ENCODE results near the gene PTPRN2.
A peak's percentile ranks its signal among the peaks of the same experiment; 100 is the strongest.

- TF ChIP-seq ZNF274 (IDR thresholded peaks at IDR 0.05; ENCODE audit: low read depth, low read length) (no peak), POLR2A (IDR thresholded peaks at IDR 0.05; ENCODE audit: borderline replicate concordance, extremely low read depth, insufficient read depth, insufficient read length) (no peak), RAD21 (IDR thresholded peaks at IDR 0.05; ENCODE audit: low read depth) (no peak), YY1 (IDR thresholded peaks at IDR 0.05; ENCODE audit: extremely low read depth, insufficient replicate concordance, low read depth, low read length) (peak; percentile 27), CEBPB (IDR thresholded peaks at IDR 0.05; ENCODE audit: low read depth) (no peak), POLR2AphosphoS5 (IDR thresholded peaks at IDR 0.05; ENCODE audit: low read depth, low read length) (no peak), ATF3 (IDR thresholded peaks at IDR 0.05) (no peak), EZH2 (IDR thresholded peaks at IDR 0.05) (no peak)
- TF ChIP-seq, protein P1, sequence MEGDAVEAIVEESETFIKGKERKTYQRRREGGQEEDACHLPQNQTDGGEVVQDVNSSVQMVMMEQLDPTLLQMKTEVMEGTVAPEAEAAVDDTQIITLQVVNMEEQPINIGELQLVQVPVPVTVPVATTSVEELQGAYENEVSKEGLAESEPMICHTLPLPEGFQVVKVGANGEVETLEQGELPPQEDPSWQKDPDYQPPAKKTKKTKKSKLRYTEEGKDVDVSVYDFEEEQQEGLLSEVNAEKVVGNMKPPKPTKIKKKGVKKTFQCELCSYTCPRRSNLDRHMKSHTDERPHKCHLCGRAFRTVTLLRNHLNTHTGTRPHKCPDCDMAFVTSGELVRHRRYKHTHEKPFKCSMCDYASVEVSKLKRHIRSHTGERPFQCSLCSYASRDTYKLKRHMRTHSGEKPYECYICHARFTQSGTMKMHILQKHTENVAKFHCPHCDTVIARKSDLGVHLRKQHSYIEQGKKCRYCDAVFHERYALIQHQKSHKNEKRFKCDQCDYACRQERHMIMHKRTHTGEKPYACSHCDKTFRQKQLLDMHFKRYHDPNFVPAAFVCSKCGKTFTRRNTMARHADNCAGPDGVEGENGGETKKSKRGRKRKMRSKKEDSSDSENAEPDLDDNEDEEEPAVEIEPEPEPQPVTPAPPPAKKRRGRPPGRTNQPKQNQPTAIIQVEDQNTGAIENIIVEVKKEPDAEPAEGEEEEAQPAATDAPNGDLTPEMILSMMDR (IDR thresholded peaks at IDR 0.05 in 2 of 3, conservative IDR thresholded peaks at IDR 0.05 in 1 of 3; ENCODE audit: borderline replicate concordance in 1 of 3, insufficient read depth in 1 of 3, low read depth in 2 of 3, low read length in 2 of 3): no peak
- TF ChIP-seq, protein P2, sequence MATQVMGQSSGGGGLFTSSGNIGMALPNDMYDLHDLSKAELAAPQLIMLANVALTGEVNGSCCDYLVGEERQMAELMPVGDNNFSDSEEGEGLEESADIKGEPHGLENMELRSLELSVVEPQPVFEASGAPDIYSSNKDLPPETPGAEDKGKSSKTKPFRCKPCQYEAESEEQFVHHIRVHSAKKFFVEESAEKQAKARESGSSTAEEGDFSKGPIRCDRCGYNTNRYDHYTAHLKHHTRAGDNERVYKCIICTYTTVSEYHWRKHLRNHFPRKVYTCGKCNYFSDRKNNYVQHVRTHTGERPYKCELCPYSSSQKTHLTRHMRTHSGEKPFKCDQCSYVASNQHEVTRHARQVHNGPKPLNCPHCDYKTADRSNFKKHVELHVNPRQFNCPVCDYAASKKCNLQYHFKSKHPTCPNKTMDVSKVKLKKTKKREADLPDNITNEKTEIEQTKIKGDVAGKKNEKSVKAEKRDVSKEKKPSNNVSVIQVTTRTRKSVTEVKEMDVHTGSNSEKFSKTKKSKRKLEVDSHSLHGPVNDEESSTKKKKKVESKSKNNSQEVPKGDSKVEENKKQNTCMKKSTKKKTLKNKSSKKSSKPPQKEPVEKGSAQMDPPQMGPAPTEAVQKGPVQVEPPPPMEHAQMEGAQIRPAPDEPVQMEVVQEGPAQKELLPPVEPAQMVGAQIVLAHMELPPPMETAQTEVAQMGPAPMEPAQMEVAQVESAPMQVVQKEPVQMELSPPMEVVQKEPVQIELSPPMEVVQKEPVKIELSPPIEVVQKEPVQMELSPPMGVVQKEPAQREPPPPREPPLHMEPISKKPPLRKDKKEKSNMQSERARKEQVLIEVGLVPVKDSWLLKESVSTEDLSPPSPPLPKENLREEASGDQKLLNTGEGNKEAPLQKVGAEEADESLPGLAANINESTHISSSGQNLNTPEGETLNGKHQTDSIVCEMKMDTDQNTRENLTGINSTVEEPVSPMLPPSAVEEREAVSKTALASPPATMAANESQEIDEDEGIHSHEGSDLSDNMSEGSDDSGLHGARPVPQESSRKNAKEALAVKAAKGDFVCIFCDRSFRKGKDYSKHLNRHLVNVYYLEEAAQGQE (IDR thresholded peaks at IDR 0.05; ENCODE audit: low read depth): no peak
Measured at GRCh38 chr7:157770716-157771320, 816.8 kb downstream of the PTPRN2 start.
